GM12865 (cell line): Measurements from ENCODE around the gene ANKDD1B.
"Not testable (repeated sequence)": the region's sequence is repeated elsewhere in the genome, so short reads cannot be mapped to it uniquely, and the experiment has no call there.

Experiments used
- DNase-seq: peaks from one replicate; pipeline ENCODE4 v3.0.0; 2010; ENCODE audit warnings: low read depth
- H3K4me3 ChIP-seq: 2 replicates; pipeline ENCODE4 v1.5.1; 2011; ENCODE audit warnings: mild to moderate bottlenecking, low read depth, low read length, control low read depth
- TF ChIP-seq, protein P1 (sequence below): IDR thresholded peaks from 2 replicates; pipeline ENCODE4 v1.5.1; 2011; ENCODE audit warnings: low read length, control low read depth, low read depth, inconsistent platforms; ENCODE audit not compliant: insufficient read depth; ENCODE audit errors: missing control alignments

ANKDD1B gene

DNA sequence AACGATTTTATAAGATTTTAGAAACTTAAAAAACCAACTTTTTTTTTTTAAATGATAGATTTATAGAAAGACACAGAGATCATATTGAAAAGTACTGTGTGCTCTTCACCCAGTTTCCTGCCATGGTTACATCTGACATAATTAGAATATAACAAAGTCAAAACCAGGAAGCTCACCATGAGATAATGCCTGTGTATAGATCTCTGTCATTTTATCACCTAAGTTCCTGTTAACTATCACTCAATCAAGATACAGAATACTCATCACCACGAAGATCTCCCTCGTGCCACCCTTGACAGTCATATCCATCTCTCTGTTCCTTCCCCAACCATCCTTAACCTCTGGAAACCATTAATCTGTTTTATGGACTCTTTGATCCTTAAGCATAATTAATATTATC is 66.9 kb downstream of the ANKDD1B start:
- no peak overlapping the region for H3K4me3 ChIP-seq
- no peak for DNase-seq
- TF ChIP-seq, protein P1, sequence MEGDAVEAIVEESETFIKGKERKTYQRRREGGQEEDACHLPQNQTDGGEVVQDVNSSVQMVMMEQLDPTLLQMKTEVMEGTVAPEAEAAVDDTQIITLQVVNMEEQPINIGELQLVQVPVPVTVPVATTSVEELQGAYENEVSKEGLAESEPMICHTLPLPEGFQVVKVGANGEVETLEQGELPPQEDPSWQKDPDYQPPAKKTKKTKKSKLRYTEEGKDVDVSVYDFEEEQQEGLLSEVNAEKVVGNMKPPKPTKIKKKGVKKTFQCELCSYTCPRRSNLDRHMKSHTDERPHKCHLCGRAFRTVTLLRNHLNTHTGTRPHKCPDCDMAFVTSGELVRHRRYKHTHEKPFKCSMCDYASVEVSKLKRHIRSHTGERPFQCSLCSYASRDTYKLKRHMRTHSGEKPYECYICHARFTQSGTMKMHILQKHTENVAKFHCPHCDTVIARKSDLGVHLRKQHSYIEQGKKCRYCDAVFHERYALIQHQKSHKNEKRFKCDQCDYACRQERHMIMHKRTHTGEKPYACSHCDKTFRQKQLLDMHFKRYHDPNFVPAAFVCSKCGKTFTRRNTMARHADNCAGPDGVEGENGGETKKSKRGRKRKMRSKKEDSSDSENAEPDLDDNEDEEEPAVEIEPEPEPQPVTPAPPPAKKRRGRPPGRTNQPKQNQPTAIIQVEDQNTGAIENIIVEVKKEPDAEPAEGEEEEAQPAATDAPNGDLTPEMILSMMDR: no peak

DNA sequence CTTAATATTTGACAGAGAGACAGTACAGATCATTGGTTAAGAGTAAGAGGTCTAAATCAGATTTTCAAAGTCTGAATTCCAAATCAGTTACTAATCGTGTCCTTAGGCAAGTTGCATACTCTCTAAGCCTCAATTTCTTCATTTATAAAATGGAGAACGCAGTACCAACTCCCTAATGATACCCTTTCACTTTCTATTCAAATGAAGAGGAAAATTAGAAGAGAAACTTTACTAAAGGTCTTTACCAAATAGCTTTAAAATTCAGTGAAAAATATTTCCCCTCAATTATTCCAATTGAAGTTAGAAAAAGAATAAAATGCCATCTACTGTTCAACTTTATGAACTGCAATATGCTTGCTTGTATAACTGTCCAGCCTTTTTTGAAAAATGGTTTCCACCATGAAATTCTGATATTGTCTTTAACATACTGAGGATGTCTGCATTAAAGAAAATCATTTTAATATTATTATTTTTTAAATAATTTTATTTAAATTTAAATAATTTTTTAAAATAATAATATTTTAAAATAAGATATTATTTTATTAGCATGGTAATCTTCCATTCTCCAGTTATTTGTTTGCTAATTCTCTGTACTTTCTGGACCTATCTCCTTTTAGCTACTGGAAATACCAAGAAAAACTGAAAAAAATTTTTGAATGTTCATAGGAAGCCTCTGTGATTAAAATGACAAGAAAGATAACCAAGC is 70.0 kb downstream of the ANKDD1B start:
- peak; percentile 44 for DNase-seq
- TF ChIP-seq, protein P1: peak; percentile 41
- H3K4me3 ChIP-seq: no peak overlapping the region

DNA sequence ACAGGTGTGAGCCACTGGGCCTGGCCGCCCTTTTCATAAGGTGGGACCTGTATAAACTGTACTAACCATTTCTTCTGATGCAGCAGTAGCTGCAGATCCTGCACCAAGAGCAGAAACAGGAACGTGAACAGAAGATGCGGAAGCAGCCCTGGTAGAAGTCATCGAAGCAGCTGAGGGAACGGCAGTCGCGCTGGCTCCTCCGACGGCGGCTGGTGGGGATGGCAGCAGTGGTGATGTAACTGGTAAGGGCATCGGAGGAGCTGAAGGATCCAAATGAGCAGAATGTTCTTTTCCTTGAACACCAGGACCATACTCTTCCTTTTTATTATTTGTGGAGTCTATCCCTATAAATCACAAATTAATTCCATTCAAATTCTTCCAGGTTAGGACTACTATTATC is 73.9 kb downstream of the ANKDD1B start:
- H3K4me3 ChIP-seq: no peak overlapping the region
- TF ChIP-seq, protein P1: no peak
- DNase-seq: no peak

DNA sequence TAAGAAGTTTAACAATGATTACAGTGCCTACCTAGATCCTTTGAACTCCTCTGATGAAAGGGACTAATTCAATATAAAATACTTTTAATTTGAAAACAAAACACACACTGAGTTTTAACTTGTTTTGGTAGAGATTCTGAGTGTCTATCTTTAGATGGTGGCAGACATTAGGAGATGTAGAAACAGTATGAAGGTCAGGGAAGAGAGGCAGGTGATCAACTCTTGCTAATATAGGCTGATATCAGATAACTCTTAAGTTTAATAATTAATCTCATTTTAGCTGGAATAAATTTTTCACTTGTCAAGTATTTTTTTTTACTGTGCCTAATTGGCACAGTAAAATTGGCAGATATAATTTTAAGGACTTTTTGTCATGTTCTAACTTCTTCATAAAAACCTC is 75.2 kb downstream of the ANKDD1B start:
- no peak for DNase-seq
- TF ChIP-seq, protein P1: no peak
- H3K4me3 ChIP-seq: no peak overlapping the region

DNA sequence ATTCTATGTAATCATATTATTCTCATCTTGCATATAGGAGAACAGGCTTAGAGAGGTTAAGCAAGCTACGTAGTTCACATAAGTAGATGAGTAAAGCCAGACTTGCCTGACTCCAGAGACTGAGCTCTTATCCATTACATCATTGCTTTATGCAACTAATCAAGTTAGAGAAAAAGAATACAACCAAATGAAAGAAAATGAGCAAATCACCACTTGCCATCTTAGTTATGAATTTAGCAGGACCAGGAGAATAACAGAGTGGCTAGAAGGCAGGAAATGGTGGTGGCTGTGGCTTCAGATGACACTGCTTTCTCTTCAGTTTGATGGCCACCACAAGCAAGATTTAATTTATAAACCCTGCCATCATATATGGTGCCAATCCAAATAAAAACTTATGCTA is 79.4 kb downstream of the ANKDD1B start:
- TF ChIP-seq, protein P1: no peak
- H3K4me3 ChIP-seq: no peak overlapping the region
- no peak for DNase-seq

DNA sequence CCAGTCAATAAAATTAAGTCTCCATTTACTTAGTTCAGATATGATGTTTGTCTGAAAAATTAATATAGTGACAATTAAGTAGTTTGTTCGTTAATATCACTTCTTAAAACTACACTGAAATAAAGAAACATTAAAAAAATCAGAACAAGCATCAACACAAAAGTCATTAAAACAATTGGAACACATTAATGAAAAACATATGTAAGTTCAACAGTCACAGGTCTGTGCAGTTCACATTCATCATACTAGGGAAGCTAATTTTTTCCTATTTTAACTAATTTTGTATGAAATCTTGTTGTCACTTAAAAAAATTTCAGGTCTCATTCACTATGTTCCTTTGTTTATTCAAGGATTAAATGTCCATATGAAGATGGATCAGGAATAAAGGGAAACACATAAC is 83.5 kb downstream of the ANKDD1B start:
- no peak for DNase-seq
- TF ChIP-seq, protein P1: no peak
- H3K4me3 ChIP-seq: no peak overlapping the region

DNA sequence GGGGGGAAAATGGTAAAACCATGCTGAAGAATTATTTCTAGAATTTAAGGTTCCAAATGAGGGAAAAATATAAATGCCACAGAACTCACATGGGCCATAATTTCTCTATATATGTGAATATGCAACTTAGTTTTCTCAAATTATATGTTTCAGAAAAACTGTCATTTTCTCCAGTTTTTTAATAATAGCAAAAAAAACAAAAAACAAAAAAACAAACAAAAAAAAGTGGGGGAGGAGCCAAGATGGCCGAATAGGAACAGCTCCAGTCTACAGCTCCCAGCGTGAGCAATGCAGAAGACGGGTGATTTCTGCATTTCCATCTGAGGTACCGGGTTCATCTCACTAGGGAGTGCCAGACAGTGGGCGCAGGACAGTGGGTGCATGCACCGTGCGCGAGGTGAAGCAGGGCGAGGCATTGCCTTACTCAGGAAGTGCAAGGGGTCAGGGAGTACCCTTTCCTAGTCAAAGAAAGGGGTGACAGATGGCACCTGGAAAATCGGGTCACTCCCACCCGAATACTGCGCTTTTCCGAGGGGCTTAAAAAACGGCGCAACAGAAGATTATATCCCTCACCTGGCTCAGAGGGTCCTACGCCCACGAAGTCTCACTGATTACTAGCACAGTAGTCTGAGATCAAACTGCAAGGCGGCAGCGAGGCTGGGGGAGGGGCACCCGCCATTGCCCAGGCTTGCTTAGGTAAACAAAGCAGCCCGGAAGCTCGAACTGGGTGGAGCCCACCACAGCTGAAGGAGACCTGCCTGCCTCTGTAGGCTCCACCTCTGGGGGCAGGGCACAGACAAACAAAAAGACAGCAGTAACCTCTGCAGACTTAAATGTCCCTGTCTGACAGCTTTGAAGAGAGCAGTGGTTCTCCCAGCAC is 84.5 kb downstream of the ANKDD1B start:
- not testable (repeated sequence) for H3K4me3 ChIP-seq

More for the DNA sequence above, 84.5 kb downstream of the ANKDD1B start:
- not testable (repeated sequence) for DNase-seq
